HG02798 (cell line): Measurements from ENCODE around the gene SNX32.
"Not testable (repeated sequence)": the region's sequence is repeated elsewhere in the genome, so short reads cannot be mapped to it uniquely, and the experiment has no call there.

Source experiments
- ATAC-seq: cut with Tn5 transposase; IDR thresholded peaks from one replicate; pipeline ENCODE4 v1.9.1; 2021; ENCODE audit warnings: mild to moderate bottlenecking; ENCODE audit not compliant: unreplicated experiment, poor library complexity

The SNX32 gene

DNA sequence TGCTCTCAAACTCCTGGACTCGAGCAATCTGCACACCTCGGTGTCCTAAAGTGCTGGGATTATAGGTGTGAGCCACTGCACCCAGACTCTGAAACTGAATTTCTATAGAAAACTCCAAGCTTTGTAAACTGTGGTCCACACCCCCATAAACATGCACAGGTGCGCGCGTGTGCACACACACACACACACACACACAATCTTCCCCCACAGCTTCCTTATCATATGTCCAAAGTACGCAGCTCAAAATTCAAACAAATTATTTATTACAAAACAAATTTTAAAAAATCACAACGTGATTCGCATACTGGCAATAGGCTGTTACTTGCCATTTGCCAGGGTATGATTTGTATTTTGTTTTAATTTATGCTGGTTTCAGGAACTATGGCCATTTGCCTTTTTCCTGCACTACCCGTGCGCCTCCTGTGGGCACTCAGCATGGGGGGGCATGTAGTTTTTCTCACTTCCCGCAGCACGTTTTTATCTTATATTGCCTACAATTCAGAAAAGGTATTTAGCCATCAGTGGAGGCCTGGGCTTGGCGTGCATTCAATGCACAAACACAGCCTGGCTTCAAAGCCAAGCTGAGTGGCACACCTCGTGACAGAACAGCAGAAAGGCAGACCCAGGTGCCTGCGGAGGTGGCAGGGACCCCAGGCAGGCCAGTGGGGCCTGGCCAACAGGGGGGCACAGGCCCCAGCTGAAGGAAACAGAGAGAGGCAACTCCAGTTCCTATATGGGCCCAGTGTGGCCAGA, 10.8 kb upstream of the SNX32 start:
- ATAC-seq, result no peak

DNA sequence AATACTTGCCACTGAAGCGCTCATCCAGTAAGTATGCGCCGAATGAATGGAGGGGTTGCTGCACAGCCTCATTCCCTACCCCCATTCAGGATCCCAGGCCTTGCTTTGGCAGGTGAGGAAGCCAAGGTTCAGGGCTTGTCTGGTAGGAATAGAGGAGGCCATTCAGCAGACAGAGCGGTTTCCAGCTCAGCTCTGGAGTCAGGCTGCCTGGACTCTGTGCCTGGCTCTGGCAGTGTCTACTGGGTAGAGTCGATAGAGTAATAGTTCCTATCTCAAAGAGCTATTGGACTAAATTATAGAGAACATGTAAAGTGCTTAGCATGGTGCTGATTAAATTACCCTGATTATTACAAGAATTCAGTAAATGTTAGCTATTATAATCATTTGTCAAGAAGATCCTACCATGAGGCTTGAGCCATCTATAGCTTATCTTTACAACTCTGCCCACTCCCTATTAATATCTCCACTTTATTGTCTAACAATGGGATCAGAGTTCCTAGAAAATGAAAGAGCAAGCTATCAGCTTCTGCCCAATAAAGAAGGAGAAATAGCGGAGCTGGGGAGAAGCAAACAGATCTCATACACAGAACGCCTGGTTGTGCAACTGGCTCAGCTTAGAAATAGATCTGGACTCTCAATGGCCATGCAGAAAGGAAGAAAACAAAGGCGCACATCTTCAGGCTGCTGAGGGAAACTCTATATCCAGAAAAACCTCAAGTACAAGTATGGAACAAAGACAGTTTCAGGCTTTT, 6.6 kb upstream of the SNX32 start:
- ATAC-seq, result no peak

DNA sequence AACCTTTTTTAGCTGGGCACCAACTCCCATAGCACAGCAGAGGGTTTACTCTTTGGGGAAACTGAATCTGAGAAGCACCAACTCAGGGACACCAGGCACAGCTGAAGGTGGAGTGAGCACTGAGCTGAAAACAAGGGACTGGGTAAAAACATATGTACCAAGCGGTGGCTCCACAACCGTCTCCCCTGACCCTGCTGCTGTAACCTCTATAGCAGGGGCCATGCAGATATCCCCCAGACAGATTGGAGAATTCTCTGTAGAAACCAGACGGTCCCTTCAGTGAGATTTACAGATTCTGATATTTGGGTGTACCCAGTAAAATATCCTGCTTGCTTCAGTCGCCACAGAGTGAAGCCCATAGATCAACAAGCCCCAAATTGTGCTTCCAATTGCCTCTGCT, 4.3 kb upstream of the SNX32 start:
- ATAC-seq, result no peak

DNA sequence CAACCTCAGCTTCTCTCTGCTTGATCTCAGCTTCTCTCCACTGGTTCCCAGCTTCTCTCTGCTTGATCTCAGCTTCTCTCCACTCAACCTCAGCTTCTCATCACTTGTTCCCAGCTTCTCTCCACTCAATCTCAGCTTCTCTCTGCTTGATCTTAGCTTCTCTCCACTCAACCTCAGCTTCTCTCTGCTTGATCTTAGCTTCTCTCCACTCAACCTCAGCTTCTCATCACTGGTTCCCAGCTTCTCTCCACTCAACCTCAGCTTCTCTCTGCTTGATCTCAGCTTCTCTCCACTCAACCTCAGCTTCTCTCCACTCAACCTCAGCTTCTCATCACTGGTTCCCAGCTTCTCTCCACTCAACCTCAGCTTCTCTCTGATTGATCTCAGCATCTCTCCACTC, 1.5 kb upstream of the SNX32 start:
- ATAC-seq, result not testable (repeated sequence)

DNA sequence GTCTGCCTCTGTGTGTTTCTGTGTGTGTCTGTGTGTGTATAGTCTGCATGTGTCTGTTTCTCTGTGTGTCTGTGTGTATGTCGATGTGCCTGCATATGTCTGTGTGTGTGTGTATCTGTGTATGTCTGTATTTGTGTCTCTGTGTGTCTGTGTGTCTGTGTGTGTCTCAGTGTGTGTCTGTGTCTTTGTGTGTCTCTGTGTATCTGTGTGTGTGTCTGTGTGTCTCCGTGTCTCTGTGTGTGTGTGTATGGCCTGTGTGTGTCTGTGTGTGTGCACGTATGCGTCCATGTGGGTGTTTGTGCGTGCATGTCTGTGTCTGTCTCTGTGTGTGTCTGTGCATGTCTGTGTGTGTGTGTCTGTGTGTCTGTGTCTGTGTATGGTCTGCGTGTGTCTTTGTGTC, 439 bp downstream of the SNX32 start:
- ATAC-seq, result no peak

DNA sequence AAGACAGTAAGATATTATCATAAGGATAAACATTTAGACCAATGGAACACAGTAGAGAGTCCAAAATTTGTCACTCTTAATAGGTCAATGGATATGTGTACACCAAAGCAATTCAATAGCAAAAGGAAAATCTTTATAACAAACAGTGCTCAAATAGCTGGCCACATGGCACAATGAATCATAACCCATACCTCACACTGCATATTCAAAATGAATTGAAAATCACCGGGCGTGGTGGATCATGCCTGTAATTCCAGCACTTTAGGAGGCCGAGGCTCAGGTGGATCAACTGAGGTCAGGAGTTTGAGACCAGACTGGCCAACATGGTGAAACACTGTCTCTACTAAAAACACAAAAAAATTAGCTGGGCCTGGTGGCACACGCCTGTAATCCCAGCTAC, 8.4 kb downstream of the SNX32 start:
- no peak for ATAC-seq

DNA sequence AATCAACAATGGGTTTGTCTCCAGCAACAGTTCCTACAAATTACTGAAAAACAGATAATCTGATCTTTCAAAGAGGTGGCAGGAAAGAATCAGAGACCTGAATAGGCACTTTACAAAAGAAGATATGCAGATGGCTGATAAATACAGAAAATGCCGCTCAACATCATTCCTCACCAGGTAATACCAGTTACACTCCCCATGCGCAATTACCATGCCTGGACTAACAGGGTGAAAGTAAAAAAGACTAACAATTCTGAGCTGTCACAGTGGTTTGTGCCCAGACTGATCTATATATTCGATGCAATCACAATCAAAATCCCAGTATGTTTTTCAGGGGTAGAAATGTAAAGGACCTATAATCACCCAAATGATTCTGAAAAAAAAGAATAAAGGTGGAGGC, 10.0 kb downstream of the SNX32 start:
- ATAC-seq, result no peak

DNA sequence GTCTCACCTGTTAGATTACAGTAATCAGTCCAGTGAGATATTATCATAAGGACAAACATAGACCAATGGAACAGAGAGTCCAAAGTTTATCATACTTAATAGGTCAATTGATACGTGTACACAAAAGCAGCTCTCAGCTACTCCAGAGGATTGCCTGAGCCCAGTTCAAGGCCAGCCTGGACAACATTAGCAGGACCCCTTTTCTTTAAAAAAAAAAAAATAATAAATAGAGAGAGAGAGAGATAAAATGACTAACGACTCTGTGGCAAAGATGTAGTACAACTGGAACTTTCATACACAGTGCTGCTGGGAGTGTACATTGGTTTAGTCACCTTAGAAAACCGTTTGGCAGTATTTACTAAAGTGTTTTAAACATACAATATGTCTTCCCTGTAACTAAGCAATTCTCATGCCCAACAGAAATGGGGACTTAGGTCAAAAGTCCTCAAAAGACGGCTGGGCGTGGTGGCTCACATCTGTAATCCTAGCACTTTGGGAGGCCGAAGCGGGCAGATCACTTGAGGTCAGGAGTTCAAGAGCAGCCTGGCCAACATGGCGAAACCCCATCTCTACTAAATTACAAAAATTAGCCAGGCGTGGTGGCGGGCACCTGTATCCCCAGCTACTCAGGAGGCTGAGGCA, 10.6 kb downstream of the SNX32 start:
- no peak for ATAC-seq

DNA sequence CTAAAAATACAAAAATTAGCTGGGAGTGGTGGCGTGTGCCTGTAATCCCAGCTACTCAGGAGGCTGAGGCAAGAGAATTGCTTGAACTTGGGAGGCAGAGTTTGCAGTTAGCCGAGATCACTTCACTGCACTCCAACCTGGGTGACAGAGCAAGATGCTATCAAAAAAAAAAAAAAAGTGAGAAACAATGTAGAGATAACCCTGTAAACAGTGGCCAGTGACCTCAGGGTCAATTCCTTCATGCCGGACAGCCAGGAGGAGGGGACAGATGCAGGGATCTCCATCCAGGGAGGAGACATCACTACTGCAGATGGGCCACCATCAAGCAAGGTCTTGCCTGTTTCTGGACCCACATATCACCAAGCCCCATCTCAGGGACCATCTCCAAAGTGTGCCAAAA, 14.0 kb downstream of the SNX32 start:
- ATAC-seq, result no peak

DNA sequence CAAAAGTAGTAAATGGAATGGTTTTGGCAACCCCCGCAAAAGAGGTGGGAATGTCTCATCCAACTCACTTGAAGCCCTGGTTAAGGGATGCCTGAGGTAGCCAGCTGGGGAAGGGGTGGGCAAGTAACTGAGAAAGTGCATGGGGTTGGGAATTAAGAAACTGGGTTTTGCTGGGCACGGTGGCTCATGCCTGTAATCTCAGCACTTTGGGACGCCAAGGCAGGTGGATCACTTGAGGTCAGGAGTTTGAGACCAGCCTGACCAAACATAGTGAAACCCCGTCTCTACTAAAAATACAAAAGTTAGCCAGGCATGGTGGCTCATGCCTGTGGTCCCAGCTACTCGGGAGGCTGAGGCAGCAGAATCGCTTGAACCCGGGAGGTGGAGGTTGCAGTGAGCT, 14.9 kb downstream of the SNX32 start:
- not testable (repeated sequence) for ATAC-seq

DNA sequence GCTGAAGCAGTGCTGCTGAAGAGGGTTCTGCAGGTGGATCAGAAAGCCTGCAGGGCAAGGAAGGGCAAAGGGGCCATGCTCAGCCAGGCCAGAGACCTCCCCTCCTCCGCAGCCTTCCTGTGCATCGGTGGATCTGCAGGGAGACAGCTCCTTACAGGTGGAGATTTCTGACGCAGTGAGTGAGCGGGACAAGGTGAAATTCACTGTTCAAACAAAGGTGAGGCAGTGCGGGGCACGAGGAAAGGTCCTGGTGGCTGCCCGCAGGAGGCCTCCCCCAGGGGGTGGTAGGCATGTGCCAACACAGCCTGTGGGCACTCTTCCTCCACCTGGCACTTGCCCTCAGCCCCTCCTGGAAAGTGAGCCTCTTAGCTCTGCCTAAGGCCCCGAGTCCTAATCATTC, 15.6 kb downstream of the SNX32 start:
- ATAC-seq, result no peak

DNA sequence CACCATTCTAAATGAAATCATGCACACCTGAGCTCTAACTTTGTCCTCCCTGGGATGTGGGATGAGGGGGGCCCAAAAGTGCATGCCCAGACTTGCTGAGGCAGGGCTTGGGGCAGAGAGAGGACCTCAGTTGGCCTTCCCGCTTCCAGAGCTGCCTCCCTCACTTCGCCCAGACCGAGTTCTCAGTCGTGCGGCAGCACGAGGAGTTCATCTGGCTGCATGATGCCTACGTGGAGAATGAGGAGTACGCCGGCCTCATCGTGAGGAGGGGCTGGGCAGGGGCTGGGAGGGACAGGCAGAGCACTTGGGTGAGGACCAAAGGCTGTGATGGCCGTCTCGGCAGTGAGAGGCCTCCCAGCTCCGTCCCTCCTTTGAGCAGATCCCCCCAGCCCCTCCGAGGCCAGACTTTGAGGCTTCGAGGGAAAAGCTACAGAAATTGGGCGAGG, 16.0 kb downstream of the SNX32 start:
- ATAC-seq, result no peak

DNA sequence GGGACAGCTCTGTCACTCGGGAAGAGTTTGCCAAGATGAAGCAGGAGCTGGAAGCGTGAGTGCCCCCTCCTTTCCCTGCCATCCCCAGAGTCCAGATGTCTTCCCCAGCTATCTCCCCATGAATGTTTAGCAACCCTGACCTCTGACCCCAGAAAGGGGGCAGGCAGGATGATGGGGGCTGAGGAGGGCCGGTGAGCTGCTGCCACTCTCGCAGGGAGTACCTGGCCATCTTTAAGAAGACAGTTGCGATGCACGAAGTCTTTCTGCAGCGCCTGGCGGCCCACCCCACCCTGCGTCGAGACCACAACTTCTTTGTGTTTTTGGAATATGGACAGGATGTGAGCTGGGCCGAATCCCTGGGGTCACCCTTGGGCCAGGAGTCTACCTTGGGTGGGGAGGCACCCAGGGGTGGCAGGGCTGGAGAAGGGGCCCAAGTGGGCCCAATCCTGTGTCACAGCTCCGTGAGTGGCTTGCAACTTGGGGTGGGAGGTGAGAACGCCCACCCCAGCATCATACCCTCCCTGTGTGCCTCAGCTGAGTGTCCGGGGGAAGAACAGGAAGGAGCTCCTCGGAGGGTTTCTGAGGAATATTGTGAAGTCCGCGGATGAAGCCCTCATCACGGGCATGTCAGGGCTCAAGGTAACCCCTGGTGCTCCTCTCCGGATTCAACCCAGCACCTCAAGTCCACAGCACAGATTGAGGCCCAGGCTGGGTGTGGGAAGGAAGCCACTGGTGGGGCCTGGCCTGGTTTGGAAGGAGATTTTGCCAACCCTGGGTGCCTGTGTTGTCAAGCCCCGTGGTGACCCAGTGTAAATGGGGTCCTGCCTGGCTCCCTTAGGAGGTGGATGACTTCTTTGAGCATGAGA, 16.7 kb downstream of the SNX32 start:
- ATAC-seq, result no peak

DNA sequence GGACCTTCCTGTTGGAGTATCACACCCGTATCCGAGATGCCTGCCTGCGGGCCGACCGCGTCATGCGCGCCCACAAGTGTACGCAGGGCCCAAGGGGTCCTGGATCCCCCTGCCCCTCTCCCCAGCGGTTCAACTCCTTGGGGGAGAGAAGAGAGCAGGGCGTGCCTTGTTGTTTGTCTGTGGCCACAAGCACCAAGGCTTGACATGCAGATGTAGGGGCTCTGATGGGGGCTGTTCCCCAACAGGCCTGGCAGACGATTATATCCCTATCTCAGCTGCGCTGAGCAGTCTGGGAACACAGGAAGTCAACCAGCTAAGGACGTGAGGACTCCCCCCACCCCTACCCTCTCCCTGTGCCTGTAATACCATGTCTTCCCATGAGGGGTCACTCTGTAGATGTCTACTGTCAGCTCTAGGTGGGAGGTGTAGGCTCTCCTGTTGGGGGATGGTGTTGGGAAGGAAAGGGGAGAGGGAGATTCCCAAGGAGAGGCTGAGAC, 17.4 kb downstream of the SNX32 start:
- ATAC-seq, result no peak

DNA sequence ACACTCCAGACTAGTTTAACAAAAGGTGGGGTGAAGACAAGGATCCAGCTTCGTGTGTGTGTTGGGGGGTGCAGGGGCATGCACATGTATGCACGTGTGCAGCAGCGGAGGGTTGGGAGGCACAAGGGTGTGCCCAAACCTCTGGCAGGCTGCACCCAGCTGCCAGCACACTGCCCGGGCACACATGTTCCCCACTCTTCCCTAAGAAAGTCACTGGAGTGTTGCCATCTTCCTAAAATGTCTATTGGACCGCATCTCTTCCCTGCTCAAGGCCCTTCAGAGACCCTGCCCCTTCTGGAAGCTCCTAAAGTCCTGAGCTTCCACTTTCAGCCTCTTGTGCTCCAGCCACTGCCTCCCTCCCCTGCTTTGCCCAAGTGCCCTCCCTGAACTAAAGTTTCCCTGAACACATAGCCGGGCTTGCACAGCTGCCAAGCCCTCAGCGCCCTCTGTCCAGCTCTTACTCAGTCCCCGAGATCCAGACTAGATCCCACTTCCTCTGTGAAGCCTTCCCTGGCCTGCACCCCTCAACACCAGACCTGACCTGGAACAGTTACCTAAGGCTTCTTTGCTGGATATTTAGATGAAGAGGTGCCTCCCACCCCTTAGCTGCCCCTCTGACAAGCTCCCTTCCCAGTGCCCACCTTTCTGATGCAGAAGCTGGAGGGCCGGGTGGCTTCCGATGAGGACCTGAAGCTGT, 18.2 kb downstream of the SNX32 start:
- no peak for ATAC-seq

DNA sequence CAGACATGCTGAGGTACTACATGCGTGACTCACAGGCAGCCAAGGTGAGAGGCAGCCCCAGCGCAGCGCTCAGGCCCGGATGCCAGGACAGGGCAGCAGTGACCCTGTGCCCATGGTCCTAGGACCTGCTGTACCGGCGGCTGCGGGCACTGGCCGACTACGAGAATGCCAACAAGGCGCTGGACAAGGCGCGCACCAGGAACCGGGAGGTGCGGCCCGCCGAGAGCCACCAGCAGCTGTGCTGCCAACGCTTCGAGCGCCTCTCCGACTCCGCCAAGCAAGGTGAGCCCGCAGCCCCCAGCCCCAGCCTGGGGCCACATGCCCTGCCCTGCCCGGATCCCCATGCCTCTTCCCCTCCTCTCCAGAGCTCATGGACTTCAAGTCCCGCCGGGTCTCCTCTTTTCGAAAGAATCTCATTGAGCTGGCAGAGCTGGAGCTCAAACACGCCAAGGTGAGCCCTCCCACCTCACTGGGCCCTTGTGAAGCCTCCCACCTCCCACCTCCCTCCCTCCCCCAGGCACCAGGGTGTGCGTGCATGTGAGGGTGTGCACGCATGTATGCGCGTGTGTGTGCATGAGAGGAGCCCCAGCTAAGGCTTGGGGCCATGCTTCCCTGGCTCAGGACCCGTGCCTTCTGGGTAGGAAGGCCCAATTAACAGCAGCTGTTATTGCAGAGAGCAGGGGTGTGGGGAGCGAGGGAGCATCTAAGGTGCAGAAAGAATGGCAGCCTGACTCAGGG, 18.9 kb downstream of the SNX32 start:
- ATAC-seq, result no peak

DNA sequence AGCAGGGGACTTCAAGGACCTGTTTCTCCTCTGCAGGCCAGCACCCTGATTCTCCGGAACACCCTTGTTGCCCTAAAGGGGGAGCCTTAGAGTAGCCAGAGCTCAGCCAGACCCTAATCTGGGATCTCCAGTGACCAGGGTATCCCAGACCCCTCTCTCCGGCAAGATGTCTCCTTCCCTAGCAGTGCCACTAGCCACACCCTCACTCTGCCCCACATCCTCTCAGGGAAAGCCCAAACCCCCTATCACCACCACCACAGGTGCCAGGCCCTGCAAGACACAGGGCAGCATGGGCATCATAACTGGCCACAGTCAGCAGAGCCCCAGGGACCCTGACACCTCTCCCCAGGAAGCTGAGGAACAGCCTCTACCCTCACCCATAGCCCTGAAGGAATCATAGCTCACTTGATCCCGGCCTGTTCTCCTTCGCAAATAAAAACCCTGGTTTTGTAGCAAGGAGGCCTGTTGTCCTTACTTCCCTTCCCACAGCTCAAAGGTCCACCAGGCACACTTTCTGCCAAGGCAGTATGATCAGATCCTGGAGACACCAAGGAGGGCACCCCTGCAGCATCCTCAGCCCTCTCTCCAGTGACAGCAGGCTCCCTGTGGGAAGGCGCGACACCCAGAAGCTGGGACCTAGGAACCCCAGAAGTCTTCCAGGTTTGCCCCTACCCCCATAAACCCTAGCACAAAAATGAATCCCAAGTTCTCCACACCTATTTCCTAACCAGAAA, 19.6 kb downstream of the SNX32 start:
- no peak for ATAC-seq

DNA sequence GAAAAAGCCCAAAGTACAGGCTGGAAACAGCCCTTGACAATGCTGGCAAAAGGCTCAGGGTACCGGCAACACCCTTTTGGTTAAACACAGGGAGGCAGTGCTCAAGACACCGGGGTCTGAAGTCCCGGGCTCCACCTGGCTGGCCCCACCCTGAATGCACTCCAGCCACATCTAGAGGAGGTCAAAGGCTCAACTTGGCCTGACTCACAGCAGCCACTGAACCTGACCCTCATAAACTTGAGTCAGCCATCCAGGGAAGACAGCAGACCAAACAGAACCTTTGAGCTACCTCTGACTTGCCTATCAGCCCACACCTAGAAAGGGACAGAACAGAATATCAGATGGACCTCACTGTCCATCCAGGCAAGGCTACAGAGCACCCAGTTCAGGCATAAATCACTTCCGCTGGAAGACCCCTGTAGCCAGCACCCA, 20.4 kb downstream of the SNX32 start:
- ATAC-seq, result no peak
